Activated naive CD8-positive, alpha-beta T cell treated with anti-CD3 and anti-CD28 coated beads, Interleukin-2, amount 50 U/mL, for 16 hours (primary cell): ENCODE measurements around the gene PSMG4.
"Not testable (repeated sequence)": the region's sequence is repeated elsewhere in the genome, so short reads cannot be mapped to it uniquely, and the experiment has no call there.

Source experiments
- DNase-seq: peaks from one replicate; pipeline ENCODE4 v3.0.0-alpha.2; 2020; ENCODE audit warnings: low read depth, low spot score

PSMG4 gene

DNA sequence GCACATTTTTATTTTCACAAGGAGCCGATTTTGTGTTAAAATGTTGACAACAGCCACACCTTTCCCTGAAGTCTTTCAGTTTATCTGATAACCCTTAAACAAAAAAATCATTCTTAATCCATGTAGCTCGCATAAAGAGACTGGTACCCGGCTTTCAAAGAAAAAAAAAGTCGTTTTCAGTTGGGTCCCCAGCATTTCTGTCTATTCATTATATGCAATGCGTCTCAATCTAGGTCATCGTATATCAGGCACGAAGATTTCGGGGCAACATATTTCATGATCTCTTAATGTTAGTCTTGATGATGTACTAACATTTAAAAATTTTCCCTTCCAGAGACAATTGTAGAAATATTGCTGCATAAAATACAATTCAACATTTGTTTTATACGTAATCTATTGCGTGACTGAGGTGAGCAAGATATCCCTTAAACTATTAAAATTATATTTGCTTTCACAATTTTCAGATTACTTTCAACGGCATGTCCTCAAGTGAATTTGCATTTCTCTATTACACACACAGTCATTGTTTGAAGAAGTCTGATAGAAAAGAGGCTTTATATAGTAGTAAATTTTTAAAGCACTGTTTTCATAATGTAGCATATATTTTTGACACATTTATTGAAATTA, 28.4 kb upstream of the PSMG4 start:
- no peak for DNase-seq

DNA sequence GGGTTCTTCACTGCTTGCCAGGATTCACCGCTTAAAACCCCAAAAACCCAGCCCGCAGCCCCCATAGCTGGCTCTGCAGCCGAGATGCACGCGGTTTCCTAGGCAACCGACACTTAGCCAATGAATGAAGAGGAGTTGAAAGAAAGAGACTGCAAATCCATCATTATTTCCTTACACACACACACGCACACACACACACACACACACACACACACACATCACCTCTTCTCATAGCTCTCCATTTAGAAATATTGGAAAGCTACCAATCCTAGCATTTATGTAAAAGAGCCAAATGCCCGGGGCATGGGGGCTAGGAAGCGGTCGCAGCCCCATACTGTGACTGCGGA, 27.9 kb upstream of the PSMG4 start:
- no peak for DNase-seq

DNA sequence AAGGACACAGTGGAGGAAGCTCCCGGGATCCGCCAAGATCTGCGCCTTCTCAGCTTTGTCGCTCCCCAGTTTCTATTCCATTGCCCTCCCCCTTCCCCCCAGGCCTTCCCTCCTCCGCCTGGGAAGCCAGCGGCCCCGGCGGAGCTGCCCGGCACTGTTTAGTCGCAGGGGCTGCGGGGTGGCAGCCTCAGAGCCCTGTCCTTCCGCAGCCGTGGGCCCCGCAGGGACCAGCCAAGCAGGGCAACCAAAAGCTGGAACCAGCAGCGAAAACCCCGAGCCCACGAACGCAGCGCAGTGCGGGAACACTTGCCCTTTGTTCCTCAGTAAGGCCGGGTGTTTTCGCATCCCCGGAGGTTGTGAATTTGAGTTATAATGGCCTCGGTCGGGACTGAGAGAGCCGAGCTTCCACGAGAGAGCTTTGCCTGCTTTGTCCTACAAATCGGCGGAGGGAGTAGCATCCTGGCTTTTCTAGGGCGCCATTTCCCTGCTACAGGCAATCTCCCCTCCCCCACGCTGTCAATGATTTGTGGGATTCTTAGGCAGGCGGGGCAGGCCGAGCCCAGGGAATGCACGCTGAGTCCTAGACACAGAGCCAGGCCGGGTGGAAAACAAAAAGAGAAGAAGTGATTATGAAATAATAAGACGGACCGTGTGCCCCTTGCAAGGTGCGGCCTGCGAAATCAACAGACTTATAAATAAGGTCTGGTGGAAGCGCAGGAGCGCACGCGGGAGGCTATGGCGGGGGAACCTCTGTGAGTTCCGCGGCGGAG, 27.3 kb upstream of the PSMG4 start:
- DNase-seq = no peak

DNA sequence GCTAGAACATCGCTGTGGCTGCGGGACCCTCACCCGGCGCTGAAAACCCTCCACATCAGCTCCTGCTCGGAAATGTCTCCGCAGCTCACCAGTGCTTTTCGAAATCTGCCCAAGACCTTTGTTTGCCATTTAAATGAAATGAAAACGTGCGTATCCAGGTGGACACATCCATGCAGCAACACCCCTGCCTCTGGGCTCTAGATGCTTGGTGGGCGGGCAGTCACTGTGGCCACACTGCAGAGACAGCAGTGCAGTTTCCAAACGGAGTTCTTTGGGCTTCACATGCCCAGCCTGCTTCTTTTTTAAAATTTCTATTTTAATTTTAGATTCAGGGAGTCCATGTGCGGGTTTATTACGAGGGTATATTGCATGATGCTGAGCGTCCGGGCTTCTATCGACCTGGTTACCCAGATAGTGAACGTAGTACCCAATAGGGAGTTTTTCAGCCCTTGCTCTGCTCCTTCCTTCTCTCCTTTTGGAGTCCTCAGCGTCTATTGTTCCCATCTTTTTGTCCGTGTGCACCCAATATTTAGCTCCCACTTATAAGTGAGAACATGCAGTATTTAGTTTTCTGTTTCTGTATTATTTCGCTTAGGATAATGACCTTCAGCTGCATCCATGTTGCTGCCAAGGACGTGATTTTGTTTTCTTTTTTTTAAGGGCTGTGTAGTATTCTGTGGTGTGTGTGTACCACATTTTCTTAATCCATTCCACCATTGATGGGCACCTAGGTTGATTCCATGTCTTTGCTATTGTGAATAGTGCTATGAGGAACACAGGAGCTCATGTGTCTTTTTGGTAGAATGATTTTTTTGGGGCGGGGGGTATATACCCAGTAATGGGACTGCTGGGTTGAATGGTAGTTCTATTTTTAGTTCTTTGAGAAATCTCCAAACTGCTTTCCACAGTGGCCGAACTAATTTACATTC, 26.5 kb upstream of the PSMG4 start:
- DNase-seq = no peak

DNA sequence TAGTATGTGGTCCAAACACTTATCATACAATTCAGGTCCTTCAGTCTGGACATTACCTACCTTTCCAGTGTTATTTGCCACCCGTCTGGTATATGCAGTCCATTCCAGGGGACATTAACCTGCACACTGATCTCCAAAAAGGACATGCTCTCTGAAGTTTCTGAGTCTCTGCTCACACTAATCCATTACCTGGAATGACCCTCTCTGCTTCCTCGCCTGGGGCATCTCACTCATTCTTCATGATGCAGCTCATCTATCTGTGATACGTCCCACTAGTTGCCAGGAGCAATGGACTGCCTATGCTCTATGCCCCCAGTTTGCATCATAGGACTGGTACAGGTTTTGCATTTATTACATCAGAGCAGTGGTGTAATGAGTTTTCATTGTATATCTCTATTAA, 25.4 kb upstream of the PSMG4 start:
- DNase-seq = no peak

DNA sequence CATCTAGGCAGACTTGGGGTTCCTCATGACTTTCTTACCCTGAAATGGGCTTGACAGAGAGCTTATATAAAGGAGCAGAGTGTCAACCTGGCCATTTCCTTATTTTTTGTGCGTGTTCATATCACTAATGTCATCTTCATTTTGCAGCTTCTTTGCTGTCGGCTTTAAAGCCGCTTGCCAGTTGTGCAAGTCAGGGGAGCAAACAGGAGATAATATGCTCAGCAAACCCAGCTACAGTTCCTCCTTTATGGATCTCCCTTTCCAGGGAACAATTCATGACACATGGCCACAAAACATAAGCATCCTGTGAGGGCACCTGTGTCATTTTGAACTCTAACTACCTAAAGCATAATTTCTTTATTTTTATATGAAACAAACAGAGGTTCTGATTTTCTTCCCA, 24.8 kb upstream of the PSMG4 start:
- DNase-seq = no peak

DNA sequence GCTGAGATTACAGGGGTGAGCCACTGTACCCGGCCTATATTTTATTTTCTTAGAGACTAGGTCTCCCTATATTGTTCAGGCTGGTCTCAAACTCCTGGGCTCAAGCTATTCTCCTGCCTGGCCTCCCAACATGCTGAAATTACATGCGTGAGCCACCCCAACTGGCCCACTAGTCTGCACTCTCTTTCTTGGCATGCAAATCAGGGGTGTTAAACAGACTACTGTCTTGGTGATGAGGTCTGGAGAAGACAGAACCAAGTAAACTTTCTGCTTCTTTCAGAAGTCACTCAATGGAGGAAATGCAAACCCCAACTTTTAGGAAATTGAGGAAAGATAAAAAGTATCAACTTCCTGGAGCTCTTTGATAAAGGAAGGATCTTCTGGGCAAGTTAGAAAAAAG, 23.3 kb upstream of the PSMG4 start:
- no peak for DNase-seq

DNA sequence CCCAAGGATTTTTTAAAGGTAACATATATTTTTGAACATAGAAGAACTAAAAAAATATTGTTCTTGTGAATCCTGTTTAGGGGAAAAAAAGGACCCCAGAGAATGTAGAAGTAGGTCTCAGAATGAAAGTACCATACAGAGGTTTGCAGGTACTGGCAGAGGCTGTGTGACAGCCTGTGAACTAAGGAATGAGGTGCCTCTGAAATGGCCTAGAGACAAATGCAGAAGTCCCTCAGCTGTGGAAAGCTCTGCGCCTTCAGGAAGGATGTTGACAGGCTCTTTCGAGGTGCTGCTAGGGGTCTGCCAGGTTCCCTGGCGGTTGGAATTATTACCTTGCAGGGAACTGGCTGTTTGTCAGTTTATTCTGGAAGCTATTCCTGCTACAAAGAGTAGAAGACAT, 22.7 kb upstream of the PSMG4 start:
- DNase-seq = no peak

DNA sequence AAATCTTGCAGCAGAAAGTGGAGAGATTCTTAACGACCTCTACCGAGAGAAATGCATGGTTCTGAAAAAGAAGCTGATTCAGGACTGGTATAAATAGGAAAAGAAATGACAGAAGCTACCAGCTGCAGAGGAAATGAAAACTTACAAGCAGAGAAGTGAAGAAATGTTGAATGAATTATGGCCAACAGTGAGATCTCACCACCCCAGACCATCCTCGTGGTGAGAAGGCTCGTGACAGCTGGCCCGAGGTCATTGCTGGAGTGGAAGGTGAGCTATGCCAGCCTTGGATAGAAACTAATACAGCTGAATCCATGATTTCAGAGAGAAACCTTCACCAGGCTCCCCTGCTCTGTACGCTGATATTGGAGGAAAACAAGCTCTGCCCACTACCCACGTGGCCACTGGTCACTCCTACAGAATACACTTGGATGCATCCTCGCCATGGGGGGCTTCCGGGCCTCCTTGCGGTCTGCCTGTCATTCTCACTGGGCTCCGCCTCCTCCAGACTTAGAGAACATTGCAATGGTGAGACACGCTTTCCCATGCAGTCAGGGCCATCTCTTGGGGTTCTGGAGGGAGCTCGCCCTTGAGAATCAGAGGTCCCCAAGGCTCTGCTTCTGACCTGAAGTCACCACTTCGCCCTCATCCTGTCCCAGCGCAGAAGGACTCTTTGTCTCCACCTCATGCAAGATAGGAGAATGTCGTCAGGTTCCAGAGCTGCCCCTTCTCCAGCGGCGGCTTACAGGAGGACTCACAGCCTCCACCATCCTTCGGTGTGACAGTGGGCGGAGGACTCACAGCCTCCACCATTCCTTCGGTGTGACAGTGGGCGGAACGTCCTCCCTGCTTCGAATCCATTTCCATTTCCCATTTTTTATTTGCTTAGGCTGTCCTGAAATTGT, 20.7 kb upstream of the PSMG4 start:
- DNase-seq = no peak

DNA sequence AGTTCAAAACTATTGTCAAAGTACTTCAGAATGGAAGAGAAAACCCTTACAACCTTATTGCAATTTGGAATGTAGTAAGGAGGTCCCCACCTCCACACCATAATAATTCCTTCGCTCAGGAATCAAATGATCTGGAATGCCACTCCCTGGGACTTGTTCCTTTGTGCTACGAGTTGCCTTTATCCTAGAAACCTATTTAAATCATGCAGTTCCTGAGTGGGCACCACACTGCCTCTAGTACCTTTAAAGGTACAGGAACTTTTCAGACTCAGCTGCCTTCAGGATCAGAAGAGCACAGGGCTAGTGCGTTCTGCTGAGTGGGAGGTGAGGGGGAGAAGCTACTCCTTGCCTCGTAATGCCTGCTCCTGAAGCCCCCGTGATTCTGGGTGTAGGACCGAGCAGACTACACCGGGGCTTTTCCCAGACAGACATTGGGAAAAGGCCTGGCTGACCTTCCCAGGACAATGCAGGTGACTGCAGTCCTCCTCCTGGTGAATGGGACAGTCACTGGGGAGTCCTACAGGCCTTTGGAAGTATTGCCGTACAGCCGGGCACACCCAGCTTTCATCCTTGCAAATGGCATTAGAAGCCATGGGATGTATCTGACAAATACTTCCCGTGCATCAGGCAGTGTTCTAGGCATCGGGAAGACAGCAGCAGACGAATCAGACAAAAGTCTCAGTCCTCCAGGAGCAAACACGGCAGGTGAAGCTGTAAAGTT, 19.5 kb upstream of the PSMG4 start:
- no peak for DNase-seq

DNA sequence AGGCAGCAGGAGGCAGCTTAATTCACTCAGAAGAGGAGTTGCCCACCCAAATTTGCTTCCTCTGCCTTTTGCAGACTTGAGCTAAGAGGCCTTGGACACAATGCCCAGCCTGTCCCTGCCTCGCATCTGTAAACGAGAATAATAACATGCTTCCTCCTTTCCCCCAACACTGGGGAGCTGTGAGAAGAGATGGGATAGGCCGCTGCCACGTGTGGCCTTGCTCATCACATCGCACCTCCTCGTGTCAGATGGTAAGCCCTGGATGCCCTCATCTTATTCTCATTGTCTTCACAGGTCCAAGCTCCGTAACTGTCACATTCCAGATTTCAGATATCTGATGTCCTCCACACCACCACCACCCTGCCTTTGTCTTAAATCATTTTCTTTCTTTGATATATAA, 18.2 kb upstream of the PSMG4 start:
- DNase-seq = no peak

DNA sequence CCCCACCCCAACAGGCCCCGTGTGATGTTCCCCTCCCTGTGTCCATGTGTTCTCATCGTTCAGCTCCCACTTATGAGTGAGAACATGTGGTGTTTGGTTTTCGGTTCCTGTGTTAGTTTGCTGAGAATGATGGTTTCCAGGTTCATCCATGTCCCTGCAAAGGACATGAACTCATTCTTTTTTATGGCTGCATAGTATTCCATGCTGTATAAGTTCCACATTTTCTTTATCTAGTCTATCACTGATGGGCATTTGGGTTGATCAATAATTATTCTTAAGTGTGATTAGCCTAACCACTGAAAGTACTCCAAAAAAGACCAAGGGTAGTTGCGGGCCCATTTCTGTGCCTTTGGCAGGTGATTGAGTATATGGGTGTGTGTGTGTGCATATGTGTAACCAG, 17.0 kb upstream of the PSMG4 start:
- not testable (repeated sequence) for DNase-seq

DNA sequence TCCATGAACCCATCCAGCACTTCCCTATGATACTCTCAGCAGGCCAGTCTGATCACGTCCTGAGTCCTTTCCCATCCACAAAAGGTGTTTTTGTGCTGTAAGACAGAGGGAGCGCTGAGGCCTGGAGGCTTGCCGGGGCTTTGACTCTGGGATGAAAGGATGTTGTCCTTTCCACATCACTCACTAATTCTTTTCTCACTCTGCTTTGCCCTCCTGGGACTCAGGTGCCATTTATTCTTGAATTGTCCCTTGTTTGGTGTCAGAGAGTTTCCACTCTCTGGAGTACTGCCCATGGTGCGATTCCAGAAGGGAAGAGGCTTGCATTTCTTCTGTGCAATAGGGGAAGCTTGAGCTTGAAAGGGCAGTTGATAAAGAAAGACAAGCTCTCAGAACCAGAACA, 16.0 kb upstream of the PSMG4 start:
- DNase-seq = no peak

DNA sequence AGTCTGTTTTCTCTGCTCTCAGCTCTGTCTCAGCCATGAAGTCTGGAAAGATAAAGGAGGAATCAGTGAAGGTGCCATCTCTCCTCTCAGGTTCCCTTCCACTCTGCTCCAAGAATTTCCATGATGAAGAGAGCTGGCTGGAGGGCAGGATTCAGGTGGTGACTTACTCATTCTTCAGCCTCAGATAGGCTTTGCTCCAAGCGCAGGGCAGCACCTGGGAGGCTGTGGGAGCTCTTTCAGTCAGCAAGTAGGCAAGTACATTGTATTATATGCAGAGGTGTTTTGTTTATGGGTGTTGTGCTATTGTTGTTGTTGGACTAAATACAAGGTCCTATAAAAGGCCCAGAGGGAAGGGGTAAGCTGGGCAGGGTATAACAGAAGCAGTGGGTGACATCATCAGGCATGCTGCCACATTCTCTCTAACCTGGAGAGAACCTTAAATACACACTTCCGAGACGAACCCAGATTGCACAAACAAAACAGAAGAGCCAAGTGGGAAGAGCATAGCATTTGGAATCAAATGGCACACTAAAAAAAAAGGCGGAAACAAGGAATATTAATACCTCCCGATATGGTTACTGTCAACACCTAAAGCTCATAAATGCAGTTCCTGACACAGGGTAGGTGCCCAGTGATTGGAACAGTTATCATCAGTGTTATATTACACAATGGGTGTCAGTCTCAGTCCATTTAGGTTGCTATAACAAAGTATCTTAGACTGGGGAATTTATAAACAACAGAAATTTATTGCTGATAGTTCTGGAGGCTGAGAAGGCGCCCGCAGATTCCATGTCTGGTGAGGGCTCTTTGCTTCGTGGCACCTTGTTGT, 14.5 kb upstream of the PSMG4 start:
- no peak for DNase-seq

DNA sequence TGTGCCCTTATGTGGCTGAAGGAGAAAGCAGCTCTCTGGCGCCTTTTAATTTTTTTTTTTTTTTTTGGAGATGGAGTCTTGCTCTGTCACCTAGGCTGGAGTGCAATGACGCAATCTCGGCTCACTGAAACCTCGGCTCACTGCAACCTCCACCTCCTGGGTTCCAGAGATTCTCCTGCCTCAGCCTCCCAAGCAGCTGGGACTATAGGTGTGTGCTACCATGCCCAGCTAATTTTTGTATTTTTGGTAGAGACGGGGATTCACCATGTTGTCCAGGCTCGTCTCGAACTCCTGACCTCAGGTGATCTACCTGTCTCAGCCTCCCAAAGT, 13.9 kb upstream of the PSMG4 start:
- DNase-seq = not testable (repeated sequence)

DNA sequence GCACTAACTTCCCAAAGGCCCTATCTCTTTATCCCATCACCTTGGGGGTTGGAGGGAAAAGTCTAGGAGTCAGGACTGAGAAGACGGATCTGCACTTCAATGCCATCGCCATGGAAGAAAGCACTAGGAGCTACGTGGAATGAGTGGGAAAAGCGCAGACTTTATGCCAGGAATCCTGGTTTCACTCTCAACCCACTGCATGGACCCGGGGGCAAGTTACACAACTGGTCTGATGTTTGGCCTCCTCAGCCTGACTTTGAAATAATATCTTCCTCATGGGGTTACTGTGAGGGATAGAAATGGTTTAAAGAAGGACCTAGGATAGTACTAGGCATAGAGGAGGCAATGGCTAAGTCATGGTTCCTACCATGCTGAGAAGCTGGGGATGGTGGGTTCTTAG, 13.5 kb upstream of the PSMG4 start:
- no peak for DNase-seq

DNA sequence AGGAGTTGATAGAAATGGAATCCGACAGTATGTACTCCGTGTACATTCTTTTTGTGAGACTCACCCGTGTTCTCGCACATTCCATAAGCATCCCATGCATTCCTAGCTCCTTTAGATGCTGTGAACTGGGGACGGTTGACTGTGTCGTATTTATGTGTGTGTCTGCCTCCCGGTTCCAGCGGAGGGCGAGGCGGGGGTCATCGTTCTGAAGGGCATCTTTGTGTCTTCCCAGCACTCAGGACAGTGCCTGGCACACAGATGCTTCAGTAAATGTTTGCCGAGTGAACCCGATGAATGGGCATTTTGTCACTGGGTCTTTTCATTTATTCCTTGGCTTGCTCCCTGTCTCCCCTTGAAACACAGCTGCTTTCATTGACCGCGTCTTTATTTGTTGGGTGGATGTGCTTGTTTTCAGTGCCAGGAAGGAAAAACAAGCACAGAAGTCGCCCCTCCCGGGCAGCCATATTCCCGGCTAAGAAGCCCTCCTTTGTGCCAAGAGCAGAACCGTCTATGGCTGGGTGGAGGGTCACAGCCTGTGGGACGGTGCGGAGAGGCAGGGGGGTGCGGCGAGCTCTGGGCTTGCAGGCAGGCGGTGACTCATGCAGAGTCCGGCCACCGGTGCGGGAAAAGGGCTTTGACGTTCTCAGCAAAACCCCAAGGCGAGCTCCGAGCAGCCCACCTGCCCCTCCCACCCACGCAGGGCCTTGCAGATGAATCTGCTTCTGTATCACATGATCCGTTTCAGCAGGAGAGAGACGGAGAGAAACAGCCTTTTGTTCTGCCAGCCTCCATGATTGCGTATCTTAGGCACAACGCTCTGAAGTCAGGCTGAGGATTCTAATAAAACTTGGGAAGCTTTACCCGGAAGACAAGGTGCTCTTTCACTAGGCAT, 11.2 kb upstream of the PSMG4 start:
- DNase-seq = no peak

DNA sequence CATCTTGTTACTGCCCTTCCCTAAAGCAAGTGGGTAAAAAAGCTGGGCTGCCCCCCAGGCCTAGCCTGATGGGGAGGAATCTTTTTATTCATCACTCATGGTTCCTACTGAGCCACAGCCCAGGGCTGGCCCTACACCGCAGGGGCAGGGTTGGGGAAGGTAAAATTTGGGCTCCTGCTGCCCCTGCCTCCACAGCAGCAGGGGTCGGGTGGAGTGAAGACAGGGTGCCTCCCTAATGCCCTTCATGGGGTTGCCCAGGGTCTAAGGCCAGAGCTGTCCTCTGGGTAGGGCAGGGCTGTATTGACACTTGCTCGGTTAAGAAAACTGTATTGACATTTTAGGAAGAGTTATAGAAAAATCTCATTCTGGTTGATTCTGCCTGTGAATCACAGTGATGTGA, 8.9 kb upstream of the PSMG4 start:
- no peak for DNase-seq

DNA sequence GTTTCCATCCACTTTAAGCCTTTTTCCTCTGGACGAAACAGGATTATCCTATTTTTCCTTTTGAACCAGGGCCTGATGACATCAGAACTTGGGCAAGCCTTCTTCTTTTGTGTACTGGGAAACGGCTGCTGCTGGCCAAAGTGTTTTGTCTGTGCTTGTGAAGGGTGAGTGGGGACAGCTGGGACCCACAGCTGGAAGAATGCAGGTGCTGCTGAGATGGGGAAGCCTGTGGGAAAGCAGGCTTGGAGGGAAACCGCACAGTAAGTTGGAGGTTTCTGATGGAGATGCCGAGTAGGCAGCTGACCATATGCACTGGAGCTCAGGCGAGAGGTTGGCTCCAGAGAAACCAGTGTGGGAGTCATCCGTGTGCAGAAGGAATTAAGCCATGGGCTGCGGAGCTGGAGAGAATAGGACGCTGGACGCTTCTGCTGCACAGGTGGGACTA, 8.5 kb upstream of the PSMG4 start:
- DNase-seq = no peak
